Smooth muscle cell (in vitro differentiated cells): ENCODE results near the gene CD164L2. TPM values are rescaled to one million over a fixed set of nuclear protein-coding genes. Genes with fewer than 3 reads are reported as not detected.

Experiments
- DNase-seq: peaks from one replicate; lab custom pipeline; 2025; ENCODE audit not compliant: unreplicated experiment; lab: John Stamatoyannopoulos, UW
- H2AFZ ChIP-seq: fragments of 200-600 bp; sonication (generic); 2 replicates; pipeline ENCODE4 v1.6.0; 2016; ENCODE audit warnings: antibody characterized with exemption, low read depth, mild to moderate bottlenecking
- H3F3A ChIP-seq: fragments of 200-600 bp; sonication (generic); 2 replicates; pipeline ENCODE4 v1.6.0; 2017; ENCODE audit warnings: antibody characterized with exemption, low read depth
- H3K27ac ChIP-seq: fragments of 200-600 bp; sonication (generic); 2 replicates; pipeline ENCODE4 v1.5.1; 2016; ENCODE audit warnings: low read depth, mild to moderate bottlenecking
- H3K27me3 ChIP-seq: fragments of 200-600 bp; sonication (generic); 2 replicates; pipeline ENCODE4 v1.6.1; 2016; ENCODE audit warnings: low read depth, mild to moderate bottlenecking
- H3K36me3 ChIP-seq: fragments of 200-600 bp; sonication (generic); 2 replicates; pipeline ENCODE4 v1.5.1; 2016; ENCODE audit warnings: low read depth
- H3K4me1 ChIP-seq: fragments of 200-600 bp; sonication (generic); 2 replicates; pipeline ENCODE4 v1.5.1; 2016; ENCODE audit warnings: low read depth
- H3K4me2 ChIP-seq: fragments of 200-600 bp; sonication (generic); 2 replicates; pipeline ENCODE4 v1.6.0; 2016; ENCODE audit warnings: mild to moderate bottlenecking
- H3K4me3 ChIP-seq: fragments of 200-600 bp; sonication (generic); 2 replicates; pipeline ENCODE4 v1.5.1; 2016; ENCODE audit warnings: mild to moderate bottlenecking
- H3K79me2 ChIP-seq: fragments of 200-600 bp; sonication (generic); 2 replicates; pipeline ENCODE4 v1.6.0; 2016; ENCODE audit warnings: low read depth, mild to moderate bottlenecking
- H3K9ac ChIP-seq: fragments of 200-600 bp; sonication (generic); 2 replicates; pipeline ENCODE4 v1.6.0; 2016; ENCODE audit warnings: low read depth
- H3K9me3 ChIP-seq: fragments of 200-600 bp; sonication (generic); replicated peaks from 2 replicates; pipeline ENCODE4 v1.5.1; 2016; ENCODE audit warnings: low read depth
- H4K20me1 ChIP-seq: fragments of 200-600 bp; sonication (generic); 2 replicates; pipeline ENCODE4 v1.6.0; 2016; ENCODE audit warnings: low read depth
- CTCF ChIP-seq: fragments of 200-600 bp; sonication (generic); IDR thresholded peaks from 2 replicates; pipeline ENCODE4 v1.5.1; 2017; ENCODE audit warnings: borderline replicate concordance, mild to moderate bottlenecking, antibody characterized with exemption; ENCODE audit not compliant: insufficient read depth, poor library complexity, severe bottlenecking
- WGBS: methylation state at CpG from one replicate; pipeline ENCODE4 v1.1.7; 2016; ENCODE audit warnings: low lambda C conversion rate; 5-methylcytosine and 5-hydroxymethylcytosine counted together
- polyA plus RNA-seq: library from polyadenylated mRNA; unstranded; fragments of >200 nt; fragmentation: Nextera tagmentation; extraction: Ambion mirVana; gene quantifications from 2 replicates; pipeline ENCODE4 v1.2.1, GENCODE V29; 2016
- total RNA-seq: library from RNA; depleted of rRNA; stranded (reverse); fragments of >200 nt; gene quantifications from 2 replicates; pipeline ENCODE4 v1.2.3, GENCODE V29; 2014

Gene CD164L2
- total and polyA plus RNA-seq, 2 experiments from 2014 or later, result 0.31 to 0.45 TPM

GRCh38 chr1:27345272-27345671, 37.9 kb downstream of the CD164L2 start:
- Histone ChIP-seq H3K9ac (no peak overlapping the region), H2AFZ (no peak overlapping the region), H3K79me2 (no peaks in the 10 kb centered on the region), H3K27ac (no peak overlapping the region), H3F3A (no peaks in the 10 kb centered on the region), H3K4me2 (no peak overlapping the region), H3K4me1 (peaks cover 32% of the 10 kb centered on the region), H3K4me3 (no peak overlapping the region), H3K27me3 (no peaks in the 10 kb centered on the region), H4K20me1 (no peaks in the 10 kb centered on the region), H3K36me3 (no peaks in the 10 kb centered on the region), H3K9me3 (no peaks in the 10 kb centered on the region)
- no peak for DNase-seq
- 97% methylated on average over 12 of the region's 12 CpGs for WGBS
- no peak for TF ChIP-seq CTCF

- Histone ChIP-seq H3K27me3 (no peaks in the 10 kb centered on the region), H4K20me1 (no peaks in the 10 kb centered on the region), H3K79me2 (no peaks in the 10 kb centered on the region), H3K9me3 (no peaks in the 10 kb centered on the region), H3K4me1 (peaks cover 33% of the 10 kb centered on the region), H3K36me3 (no peaks in the 10 kb centered on the region), H3K27ac (peak overlapping the region; percentile 77), H2AFZ (no peak overlapping the region), H3F3A (no peaks in the 10 kb centered on the region), H3K4me2 (peak overlapping the region; percentile 84), H3K4me3 (peak overlapping the region; percentile 40), H3K9ac (peak overlapping the region; percentile 49)
- no peak for TF ChIP-seq CTCF
- 88% methylated on average over 5 of the region's 5 CpGs for WGBS
- no peak for DNase-seq
Measured at GRCh38 chr1:27343639-27344025, 39.5 kb downstream of the CD164L2 start.

GRCh38 chr1:27342778-27343638, 40.1 kb downstream of the CD164L2 start:
- Histone ChIP-seq H3K36me3 (no peaks in the 10 kb centered on the region), H3K4me2 (peak overlapping the region; percentile 84), H3K79me2 (no peaks in the 10 kb centered on the region), H3K27ac (peak overlapping the region; percentile 77), H2AFZ (no peak overlapping the region), H3K9me3 (no peaks in the 10 kb centered on the region), H3K4me1 (peaks cover 33% of the 10 kb centered on the region), H3K27me3 (no peaks in the 10 kb centered on the region), H3K4me3 (peak overlapping the region; percentile 40), H4K20me1 (no peaks in the 10 kb centered on the region), H3K9ac (peak overlapping the region; percentile 65), H3F3A (no peaks in the 10 kb centered on the region)
- no peak for TF ChIP-seq CTCF
- WGBS, result 61% methylated on average over 31 of the region's 31 CpGs
- no peak for DNase-seq

GRCh38 chr1:27342391-27342777, 40.7 kb downstream of the CD164L2 start:
- DNase-seq, result no peak
- Histone ChIP-seq H3K9ac (peak overlapping the region; percentile 65), H2AFZ (no peak overlapping the region), H3K79me2 (no peaks in the 10 kb centered on the region), H3K4me1 (peaks cover 33% of the 10 kb centered on the region), H3K27me3 (no peaks in the 10 kb centered on the region), H4K20me1 (no peaks in the 10 kb centered on the region), H3K9me3 (no peaks in the 10 kb centered on the region), H3K27ac (peak overlapping the region; percentile 77), H3F3A (no peaks in the 10 kb centered on the region), H3K4me2 (peak overlapping the region; percentile 84), H3K4me3 (peak overlapping the region; percentile 40), H3K36me3 (no peaks in the 10 kb centered on the region)
- WGBS, result 79% methylated on average over 6 of the region's 8 CpGs
- TF ChIP-seq CTCF, result no peak
